ENCODE data around the gene FNDC10.

FNDC10 gene

DNA sequence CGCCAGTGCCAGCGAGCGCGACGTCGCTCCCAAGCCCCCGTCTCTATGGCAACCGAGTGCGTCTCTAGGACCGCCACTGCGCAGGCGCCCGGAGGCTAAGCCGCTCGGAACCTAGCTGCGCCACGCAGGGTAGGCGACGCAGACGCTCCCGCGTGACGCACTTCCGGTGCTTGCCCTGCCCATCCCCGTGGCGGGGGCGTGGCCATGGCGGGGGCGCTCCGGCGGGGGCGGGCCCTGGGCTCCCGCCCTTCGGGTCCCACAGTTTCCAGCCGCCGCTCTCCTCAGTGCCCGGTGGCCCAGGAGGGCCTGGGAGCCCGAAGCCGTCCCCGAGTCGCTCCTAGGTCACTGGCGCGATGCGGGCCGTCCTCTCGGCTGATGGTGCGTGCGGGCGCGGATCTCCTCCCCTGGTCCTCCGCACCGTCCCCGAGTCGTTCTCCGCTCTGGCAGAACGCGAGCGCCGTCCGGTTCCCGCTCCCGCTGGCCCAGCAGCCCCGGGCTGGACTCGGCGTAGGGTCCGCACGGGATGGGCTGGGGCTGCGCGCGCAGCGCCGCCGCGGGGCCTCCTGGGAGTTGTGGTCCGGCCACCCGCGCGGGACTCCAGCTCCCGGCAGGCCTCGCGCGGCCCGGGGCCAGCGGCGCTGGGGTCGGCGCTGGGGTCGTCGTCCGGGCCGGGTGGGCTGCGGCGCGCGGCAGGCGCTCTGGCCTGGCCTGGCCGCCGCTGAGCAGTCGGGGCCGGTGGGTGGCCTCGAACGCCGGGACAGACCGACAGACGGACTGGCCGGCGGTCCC, 15.5 kb upstream of the FNDC10 start, which contains the start of gene MIB2:
Gene MIB2, plus strand, starts transcription at position 245 of the 789 bp plus-strand sequence. CDS start 7,953 bp downstream, outside the sequence.
- peak; percentile 99 for DNase-seq

DNA sequence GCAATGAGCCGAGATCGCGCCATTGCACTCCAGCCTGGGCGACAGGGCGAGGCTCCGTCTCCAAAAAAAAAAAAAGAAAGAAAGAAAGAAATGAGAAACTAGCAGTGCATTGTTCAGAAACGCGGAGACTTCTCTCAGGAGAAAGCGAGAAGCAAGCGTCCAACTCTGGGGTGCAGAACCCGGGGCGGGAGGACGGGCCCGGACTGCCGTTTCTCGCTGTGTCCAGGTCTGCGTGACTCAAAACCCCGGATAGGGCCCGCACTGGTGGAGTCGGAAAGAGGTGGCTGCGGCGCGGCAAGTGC, 15.0 kb upstream of the FNDC10 start:
- DNase-seq = no peak

DNA sequence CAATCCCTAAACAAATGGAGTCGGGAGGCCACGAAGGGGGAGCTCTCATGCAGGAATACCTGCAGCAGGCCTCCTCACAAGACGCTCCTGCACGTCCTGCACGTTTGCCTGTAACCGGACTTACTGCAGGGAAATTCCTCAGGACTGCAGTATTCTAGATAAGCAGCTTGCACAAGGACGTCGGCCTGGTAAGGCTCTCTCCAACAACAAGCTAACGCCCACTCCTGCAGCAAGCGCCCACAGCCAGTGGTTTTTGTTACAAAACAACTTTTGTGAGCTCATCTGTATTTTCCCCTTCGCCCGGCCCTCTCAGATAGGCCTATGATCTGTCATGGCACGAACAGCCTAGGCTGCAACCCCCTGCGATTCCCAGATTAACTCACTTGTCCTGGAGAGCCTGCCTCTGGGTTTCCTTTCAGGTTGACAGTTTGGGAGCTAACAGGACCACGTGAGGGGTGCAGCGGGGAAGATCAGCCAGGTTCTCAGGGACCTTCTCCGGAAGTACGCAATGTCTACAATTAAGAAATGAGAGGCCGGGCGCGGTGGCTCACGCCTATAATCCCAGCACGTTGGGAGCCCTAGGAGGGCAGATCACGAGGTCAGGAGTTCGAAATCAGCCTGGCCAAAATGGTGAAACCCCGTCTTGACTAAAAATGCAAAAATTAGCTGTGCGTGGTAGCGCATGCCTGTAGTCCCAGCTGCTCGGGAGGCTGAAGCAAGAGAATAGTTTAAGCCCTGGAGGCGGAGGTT, 14.4 kb upstream of the FNDC10 start:
- DNase-seq = no peak

DNA sequence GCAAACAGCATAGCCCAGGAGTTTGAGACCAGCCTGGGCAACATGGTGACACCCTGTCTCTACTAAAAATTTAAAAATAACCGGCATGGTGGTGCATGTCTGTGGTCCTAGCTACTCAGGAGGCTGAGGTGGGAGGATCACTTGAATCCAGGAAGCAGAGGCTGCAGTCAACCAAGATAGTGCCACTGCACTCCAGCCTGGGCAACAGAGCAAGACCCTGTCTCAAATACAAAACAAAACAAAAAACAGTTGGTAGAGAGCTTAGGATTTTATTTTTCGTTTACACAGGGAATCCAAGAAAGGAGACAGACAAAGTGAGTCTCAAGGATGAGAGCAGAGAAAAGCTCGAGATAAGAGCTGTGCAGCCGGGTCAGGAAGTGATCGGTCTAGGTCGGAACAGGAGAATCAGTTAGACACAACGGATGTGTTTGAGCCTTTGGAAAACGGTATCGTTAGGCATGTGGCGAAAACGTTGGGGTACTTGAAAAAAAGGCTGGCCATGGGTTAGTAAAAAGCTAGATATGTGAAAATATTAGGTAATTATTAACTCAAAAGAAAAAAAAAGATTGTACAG, 13.7 kb upstream of the FNDC10 start:
- no peak for DNase-seq

DNA sequence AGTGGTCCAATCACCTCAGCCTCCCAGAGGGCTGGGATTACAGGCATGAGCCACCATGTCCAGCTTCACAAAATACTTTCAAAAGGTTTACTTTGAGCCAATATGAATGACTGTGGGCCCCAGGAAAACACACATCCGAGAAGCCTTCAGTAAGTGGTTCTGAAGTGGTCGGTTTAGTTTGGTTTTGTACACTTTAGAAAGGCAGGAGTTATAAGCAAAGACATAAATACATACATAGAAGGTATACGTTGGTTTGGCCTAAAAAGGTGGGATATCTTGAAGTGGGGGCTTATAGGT, 12.1 kb upstream of the FNDC10 start:
- no peak for DNase-seq

DNA sequence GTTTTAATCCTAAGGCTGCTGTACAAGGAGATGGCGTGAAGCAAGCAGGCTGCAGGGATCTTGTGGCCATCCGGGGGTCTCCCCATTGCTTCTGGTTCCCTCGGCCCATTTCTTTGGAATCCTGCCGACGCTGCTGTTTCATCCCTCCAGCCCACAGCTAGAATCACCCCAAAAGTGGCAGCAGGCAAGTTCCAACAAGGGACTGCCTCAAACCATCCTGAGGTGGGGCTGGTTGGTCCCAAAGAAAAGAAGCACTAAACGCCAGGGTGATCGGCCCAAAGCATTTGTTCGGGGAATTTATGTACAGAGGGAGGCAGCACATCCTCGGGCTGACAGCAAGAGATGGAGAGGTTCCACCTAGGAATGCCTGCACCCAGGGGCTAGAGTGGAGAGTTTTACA, 10.9 kb upstream of the FNDC10 start:
- DNase-seq = no peak

DNA sequence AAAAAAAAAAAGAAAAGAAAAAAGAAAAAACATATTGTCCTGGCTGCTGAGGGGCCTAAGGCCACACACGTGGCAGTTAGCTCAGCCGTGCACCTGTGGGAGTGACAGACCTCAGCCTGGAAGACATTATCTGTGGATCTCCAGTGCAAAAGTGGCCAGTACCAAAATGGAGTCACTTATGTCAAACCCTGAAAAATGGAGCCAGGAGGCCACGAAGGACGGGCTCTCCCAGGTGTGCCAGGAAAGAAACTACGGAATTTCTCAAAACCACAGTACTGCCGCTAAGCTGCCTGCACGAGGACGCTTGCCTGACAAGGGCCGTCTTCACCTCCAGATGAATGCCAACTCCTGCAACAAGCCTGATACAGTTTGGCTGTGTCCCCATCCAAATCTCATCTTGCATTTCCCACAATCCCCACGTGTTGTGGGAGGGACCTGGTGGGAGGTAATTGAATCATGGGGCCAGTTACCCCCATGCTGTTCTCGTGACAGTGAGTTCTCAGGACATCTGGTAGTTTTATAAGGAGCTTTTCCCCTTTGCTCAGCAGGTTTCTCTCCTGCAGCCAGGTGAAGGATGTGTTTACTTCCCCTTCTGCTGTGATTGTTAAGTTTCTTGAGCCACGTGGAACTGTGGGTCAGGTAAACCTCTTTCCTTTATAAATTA, 10.0 kb upstream of the FNDC10 start:
- DNase-seq = no peak

DNA sequence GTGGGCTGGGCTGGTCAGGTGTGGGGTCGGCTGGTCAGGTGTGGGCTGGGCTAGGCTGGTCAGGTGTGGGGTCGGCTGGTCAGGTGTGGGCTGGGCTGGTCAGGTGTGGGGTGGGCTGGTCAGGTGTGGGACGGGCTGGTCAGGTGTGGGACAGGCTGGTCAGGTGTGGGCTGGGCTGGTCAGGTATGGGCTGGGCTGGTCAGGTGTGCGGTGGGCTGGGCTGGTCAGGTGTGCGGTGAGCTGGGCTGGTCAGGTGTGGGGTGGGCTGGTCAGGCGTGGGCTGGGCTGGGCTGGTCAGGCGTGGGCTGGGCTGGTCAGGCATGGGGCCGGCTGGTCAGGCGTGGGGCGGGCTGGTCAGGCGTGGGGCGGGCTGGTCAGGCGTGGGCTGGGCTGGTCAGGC, 6.3 kb upstream of the FNDC10 start:
- DNase-seq = no peak

DNA sequence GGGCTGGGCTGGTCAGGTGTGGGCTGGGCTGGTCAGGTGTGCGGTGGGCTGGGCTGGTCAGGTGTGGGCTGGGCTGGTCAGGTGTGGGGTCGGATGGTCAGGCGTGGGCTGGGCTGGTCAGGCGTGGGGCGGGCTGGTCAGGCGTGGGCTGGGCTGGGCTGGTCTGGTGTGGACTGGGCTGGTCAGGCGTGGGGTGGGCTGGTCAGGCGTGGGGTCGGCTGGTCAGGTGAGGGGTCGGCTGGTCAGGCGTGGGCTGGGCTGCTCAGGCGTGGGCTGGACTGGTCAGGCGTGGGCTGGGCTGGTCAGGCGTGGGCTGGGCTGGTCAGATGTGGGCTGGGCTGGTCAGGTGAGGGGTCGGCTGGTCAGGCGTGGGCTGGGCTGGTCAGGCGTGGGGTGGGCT, 5.8 kb upstream of the FNDC10 start:
- no peak for DNase-seq

DNA sequence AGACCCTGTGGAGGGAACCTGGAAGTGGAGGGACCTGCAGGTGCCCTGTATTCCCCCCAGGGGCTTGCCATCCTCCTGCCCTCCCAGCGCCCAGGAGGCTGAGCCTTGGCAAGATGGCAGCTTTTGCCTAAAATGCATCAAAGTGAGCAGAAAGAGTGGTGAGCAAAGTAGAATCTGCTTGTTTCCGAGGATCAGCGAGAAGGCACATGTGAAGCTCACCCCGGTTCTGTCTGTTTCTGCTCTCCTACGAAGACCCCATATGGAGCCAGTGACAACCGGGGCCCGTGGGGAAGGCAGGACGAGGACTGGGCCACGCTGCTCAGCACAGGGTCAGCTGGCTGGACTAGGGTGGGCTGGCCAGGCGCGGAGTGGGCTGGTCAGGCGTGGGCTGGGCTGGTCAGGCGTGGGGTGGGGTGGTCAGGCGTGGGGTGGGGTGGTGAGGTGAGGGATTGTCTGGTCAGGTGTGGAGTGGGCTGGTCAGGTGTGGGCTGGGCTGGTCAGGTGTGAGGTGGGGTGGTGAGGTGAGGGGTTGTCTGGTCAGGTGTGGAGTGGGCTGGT, 5.2 kb upstream of the FNDC10 start:
- no peak for DNase-seq

DNA sequence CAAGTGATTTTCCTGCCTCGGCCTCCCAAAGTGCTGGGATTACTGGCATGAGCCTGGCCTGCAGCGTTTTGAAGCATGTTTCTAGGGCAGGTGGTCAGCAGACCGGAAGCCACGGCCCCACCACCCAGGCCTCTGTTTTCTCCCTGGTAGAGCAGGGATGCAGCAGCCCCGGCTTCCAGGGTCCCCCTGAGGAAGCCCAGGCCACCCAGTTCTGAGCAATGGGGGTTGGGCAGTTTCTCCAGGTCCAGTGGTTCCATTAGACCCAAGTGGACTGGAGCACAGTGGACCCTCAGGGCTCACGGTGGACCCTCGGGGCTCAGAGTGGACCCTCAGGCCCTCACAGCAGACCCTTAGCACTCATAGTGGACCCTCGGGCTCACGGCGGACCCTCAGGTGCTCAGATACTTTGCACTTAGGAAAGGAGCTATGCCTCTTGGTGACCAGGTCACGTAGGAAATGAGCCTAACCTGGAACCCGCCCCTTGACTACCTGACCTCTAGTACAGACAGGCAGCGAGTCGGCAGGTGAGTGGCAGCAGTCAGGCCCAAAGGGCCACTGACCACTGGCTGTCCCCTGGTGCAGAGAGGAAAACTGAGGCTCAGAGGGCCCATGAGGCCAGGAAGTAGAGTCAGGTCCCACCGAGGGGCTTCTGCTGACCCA, 4.6 kb upstream of the FNDC10 start:
- DNase-seq = no peak

DNA sequence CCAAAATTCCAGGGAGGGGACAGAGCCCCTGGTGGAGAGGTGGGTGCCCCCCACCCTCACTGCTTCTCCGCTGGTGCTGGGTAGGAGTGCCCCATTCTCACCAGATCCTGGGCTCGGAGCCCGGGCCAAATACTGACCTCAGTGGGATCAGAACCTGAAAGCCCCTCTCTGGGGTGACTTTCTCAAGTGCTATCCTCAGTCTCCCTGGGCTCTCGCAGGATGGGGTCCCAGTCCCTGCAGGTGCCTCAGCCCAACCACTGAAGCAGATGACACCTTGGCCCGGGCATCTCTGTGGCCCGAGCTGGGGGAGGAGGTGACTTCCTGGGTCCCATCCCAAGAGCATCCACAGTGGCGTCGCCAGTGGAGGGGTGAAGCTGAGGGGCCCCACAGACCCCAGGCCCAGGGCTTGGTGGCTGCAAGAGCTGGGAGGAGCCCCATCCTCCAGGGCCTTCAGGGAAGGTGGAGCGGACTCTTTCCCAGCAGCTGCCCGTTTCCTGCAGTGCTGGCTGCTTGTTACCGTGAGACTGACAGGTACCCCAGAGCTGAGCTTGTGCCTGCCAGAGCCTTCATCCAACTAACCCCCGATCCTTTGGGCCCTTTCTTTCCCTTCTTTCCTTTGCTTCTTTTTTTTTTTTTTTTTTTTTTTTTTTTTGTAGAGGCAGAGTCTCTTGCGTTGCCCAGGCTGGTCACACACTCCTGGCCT, 3.9 kb upstream of the FNDC10 start:
- DNase-seq = no peak

DNA sequence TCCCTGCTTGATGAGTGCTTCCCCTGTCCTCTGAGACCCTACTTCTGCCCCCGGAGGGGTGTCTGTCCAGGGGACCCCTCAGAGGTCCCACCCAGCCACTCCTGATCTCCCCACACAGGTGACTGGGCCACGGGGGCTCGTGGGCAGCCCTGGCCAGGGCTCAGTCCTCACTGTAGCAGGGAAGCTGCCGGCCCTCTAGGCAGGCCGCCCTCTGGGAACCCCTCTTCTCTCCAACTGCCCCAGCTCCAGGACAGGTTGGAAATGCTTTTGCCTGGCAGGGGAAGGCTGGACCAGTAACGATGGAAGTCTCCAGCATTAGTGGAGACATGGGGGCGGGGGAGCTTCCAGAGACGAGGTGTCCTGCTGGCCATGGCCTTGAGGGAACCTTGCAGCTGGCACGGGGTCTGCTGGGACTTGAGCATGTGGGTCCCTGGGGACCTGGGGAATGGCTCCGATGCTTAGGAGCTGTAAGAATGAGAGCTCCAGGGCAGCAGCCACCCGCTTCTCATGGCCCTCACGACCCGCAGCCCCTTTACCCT, 3.1 kb upstream of the FNDC10 start:
- DNase-seq = no peak

DNA sequence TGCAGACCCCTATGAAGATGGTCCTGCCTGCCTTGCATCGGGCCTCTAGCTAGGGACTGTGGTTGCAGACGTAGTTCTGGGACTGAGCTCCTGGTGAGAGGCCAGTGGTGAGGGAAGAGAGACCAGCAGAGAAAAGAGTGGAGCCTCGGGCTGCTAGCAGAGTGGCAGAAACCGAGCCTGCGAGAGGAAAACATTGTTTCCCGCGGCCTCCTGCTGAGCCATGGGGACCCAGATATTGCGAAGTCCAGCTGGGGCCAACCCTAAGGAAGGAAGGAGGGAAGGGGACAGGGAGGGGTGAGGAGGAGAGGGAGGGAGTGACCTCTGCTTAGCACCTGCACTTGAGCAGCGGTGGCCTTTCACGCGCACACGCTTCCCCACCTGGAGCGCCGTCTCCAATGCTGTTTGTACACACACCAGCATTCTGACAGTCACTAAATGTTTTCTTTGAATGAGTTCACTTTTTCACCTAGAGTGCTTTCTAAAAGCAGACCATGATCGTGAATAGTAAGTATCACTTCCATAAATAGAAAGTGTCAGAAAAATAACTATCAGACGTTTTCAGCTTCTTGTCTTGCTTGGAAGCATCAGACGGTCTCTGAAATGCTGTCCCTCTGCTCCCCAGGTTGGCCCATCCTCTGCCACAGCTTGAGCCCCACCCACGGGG, 2.5 kb upstream of the FNDC10 start:
- DNase-seq = no peak

DNA sequence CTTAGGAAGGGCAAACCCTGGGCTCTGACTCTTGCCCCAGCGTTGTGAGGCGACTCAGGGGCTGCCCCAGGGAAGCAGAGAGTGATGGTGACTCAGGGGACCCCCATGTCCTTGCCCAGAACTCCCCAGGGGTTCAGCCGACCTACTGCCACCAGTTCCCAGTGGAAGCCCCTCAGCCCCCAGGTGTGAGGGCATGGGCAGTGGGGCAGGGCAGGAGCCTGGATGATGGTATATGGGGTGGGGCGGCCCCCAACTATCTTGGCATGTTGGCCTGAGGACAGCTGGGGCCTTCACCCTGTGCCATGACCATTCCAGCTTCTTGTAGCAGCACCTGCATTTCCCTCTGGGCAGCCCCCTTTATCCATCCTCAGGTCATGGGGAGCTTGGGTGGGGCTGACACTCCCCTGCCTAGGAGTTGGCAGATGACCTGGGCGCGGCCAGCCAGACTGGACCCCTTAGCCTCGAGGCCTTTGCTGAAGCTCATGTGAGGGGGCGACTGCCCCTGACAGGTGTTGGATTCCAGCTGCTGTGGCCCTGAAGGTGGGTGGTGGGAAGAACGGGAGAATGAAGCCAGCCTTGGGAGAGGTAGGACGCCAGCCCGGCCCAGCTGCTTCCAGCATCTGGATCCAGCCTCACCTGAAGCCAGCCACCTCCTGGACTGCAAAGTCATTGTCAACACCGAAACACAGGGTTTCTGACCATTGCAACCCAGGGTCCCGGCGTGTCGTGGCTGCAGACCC, 1.8 kb upstream of the FNDC10 start:
- no peak for DNase-seq

DNA sequence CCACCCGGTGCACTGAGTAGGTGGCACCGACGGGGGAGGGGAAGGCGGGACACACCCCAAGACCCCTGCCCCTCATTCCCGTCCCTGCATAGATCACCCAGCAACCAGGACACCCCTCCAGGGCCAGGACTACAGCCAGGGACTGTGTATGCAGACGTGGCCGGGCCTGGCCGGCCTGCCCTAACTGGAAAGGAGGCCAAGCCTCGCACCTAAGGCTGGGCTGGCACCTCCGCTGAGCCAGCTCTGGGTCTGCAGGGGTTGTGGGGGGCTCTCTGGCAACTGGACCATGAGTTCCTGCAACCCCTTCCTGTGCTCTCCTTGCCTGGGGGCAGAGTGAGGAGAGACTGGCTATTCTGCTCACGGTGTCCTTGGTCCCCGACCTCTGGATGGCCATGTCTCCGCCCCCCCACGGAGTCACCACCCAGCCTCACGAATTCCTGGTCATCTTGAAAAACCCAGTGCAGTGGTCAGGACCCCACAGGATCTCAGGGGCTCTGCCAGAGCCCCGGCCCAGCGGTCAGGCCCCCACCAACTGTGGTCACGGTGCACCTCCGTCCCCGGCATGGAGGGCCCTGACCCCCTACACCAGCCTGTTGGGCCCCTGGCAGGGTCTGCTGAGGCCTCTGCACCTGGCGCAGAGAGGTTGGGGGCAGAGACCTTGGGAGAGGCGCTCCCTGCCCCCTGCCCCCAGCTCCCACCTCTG, 1.1 kb upstream of the FNDC10 start:
- DNase-seq = no peak

DNA sequence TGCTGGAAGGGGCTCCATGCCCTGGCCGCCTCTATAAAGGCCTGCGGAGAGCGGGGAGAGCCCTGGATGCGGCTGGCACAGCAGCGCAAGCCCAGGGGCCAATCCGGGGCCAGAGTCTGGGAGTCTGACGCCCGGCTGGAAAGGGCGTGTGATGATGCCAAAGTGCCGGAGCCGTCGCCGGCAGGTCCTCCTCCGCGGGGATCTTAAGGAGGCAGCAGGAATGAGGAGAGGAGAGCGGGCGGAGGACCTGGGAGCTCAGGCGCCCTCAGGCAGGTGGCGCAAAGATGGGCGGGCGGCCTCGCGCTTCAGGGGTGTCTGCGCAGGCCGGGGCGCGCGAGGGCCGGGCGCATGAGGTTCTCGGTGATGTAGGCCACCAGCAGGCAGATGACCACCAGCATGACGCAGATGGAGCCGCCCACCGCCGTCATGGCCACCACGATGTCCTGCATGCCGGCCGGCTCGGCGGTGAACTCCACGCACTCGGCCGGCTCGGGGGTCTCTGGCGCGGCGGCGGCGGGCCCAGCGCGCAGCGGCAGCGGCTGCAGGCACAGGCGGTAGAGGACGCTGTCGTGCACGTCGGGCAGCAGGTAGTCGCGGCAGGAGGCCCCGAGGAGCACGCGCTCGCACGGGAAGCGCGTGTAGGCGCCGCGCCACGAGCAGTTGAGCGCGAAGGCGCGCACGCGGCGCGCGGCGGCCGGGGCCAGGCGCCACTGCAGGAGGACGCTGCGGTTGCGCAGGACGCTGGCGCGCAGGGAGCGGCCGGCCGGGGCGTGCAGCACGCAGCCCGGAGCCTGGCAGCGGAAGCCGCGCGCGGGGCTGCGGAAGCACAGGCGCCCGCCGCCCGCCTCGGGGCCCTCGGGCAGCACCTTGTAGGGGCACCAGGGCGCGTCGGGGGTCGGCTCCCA, 653 bp downstream of the FNDC10 start:
- DNase-seq = no peak

DNA sequence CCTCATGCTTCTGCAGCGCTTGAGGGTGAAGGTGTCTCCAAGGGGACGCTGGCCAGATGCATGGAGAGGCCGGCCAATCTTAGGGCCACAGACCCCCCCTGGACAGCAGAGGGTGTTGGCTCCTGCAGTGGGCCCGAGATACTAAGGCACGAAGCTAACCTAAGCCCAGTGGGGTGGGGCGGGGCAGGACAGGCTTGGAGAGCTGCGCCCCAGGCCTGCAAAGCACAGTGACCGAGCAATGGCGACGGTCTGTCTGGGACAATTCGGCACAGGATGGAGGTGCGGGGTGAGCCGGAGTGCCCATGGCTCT, 1.3 kb downstream of the FNDC10 start:
- no peak for DNase-seq

DNA sequence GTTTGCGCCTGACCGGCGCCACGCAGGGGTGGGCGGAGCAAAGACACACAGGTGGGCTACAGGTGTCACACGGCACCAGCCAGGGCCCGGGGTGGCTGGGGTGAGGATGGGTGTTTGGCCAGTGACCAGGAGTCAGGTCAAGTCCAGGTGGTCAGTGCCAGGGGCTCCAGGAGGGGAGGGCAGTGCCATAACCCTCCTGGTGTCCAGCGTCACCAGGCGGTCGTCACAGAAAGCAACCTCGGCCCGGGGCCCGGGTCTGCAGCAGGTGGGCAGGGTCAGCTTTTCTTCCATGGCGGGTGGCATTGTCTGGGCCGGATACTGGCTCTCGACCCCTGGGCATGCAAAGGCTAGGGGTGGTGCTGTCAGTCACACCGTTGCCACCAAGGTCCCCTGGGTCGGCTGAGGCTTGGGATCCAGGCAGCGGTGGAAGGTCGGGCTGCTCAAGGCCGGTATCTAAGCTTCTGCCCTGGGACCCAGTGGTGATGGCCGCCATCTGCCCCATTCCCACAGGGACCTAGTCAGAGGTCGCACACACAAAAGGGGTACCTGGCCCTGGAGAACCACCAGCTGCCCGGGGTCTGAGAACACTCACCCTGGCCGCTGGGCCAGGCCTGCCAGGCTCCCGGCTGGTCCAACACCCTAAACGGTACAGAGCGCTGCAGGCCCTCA, 1.8 kb downstream of the FNDC10 start:
- no peak for DNase-seq

Data from NCI-H1105 (cell line).